GM12878 (cell line): ENCODE measurements around the gene AMBN. TPM values are rescaled to one million over a fixed set of nuclear protein-coding genes. Genes with fewer than 3 reads are reported as not detected.

Source experiments
- ATAC-seq: fragments of 200-7000 bp; cut with Tn5 transposase; 3 replicates; pipeline ENCODE4 v1.9.1; 2020; ENCODE audit warnings: mild to moderate bottlenecking, moderate library complexity
- BruUV-seq: library from RNA; stranded (reverse); fragments of 400-500 nt; replicated peaks from 2 replicates; lab custom pipeline; 2021; lab: Mats Ljungman, UMichigan
- CTCF ChIA-PET: fragments of 300-600 bp; sonication (Branson Sonifier 250); formaldehyde crosslinking; extraction: SDS; loops from one replicate; lab custom pipeline; 2021; ENCODE audit warnings: inconsistent platforms; lab: Yijun Ruan, JAX
- POLR2A ChIA-PET: fragments of 350-600 bp; formaldehyde crosslinking; extraction: SDS; loops from one replicate; lab custom pipeline; 2021; ENCODE audit warnings: inconsistent platforms; lab: Charles Lee
- RAD21 ChIA-PET: fragments of 300-600 bp; sonication (Branson Sonifier 250); formaldehyde crosslinking; loops from one replicate; lab custom pipeline; 2023; ENCODE audit warnings: antibody characterized with exemption; ENCODE audit not compliant: unreplicated experiment; lab: Charles Lee
- SMC1A ChIA-PET: fragments of 300-600 bp; sonication (Branson Sonifier 250); formaldehyde crosslinking; loops from one replicate; lab custom pipeline; 2023; ENCODE audit not compliant: unreplicated experiment, uncharacterized antibody; lab: Charles Lee
- DNase-seq: peaks from one replicate; pipeline ENCODE4 v3.0.0-alpha.2; 2011; ENCODE audit warnings: low read depth, low spot score
- FAIRE-seq: peaks from 3 replicates; lab custom pipeline; 2011; peaks lifted over from hg19 to GRCh38; lab: Jason Lieb, UNC
- H2AFZ ChIP-seq: 2 replicates; pipeline ENCODE4 v1.6.0; 2011; ENCODE audit warnings: low read depth, low read length, control low read depth; ENCODE audit not compliant: control insufficient read depth
- H3K27ac ChIP-seq: 2 replicates; pipeline ENCODE4 v1.5.1; 2011; ENCODE audit warnings: control low read depth; ENCODE audit not compliant: control insufficient read depth, insufficient read depth
- H3K27me3 ChIP-seq, 2 experiments: replicated peaks in 1 of 2; 2 replicates each; pipeline versions ENCODE4 v1.6.0 to v1.6.1; 2011; ENCODE audit warnings: low read length in 1 of 2; ENCODE audit not compliant: control insufficient read depth in 2 of 2, insufficient read depth in 2 of 2
- H3K36me3 ChIP-seq, 2 experiments: 2 replicates each; pipeline ENCODE4 v1.5.1; 2011; ENCODE audit warnings: low read length in 1 of 2; ENCODE audit not compliant: control insufficient read depth in 2 of 2, insufficient read depth in 2 of 2
- H3K4me1 ChIP-seq: 2 replicates; pipeline ENCODE4 v1.6.1; 2011; ENCODE audit warnings: mild to moderate bottlenecking, low read length, moderate library complexity, mixed read lengths; ENCODE audit not compliant: control insufficient read depth, insufficient read depth
- H3K4me2 ChIP-seq: 2 replicates; pipeline ENCODE4 v1.6.0; 2011; ENCODE audit warnings: control low read depth; ENCODE audit not compliant: control insufficient read depth, insufficient read depth
- H3K4me3 ChIP-seq: fragments of 200-600 bp; sonication (generic); 2 replicates; pipeline ENCODE4 v1.5.1; 2016
- H3K79me2 ChIP-seq: 2 replicates; pipeline ENCODE4 v1.6.0; 2011; ENCODE audit warnings: low read length; ENCODE audit not compliant: control insufficient read depth, insufficient read depth
- H3K9ac ChIP-seq: 2 replicates; pipeline ENCODE4 v1.8.0; 2011; ENCODE audit warnings: low read length, control low read depth, mixed read lengths; ENCODE audit not compliant: control insufficient read depth, insufficient read depth
- H3K9me3 ChIP-seq: replicated peaks from 3 replicates; pipeline ENCODE4 v1.5.1; 2011; ENCODE audit warnings: mild to moderate bottlenecking, low read length; ENCODE audit not compliant: control insufficient read depth, insufficient read depth
- H4K20me1 ChIP-seq: 2 replicates; pipeline ENCODE4 v1.6.0; 2011; ENCODE audit not compliant: control insufficient read depth, insufficient read depth
- BRCA1 ChIP-seq: IDR thresholded peaks from 2 replicates; pipeline ENCODE4 v1.6.1; 2011; ENCODE audit warnings: low read depth, low read length, improper control_type of control experiment
- FOS ChIP-seq: IDR thresholded peaks from 3 replicates; pipeline ENCODE4 v1.6.1; 2011; ENCODE audit warnings: borderline replicate concordance; ENCODE audit not compliant: insufficient read length; ENCODE audit errors: extremely low read depth
- SMAD5 ChIP-seq: IDR thresholded peaks from 2 replicates; pipeline ENCODE4 v1.6.1; 2016; ENCODE audit warnings: antibody characterized with exemption, low read depth
- STAT1 ChIP-seq: fragments of 450-650 bp; conservative IDR thresholded peaks from 2 replicates; pipeline ENCODE4 v1.6.1; 2014; ENCODE audit warnings: antibody characterized with exemption, mild to moderate bottlenecking
- STAT3 ChIP-seq: IDR thresholded peaks from 2 replicates; pipeline ENCODE4 v1.6.1; 2011; ENCODE audit warnings: low read depth, low read length, improper control_type of control experiment
- SUZ12 ChIP-seq: fragments of 200-600 bp; sonication (generic); IDR thresholded peaks from one replicate; pipeline ENCODE4 v1.6.1; 2018; ENCODE audit warnings: antibody characterized with exemption, mild to moderate bottlenecking; ENCODE audit not compliant: unreplicated experiment
- TCF12 ChIP-seq: IDR thresholded peaks from 2 replicates; pipeline ENCODE4 v1.6.1; 2011; ENCODE audit warnings: low read depth, mild to moderate bottlenecking, low read length
- ZNF622 ChIP-seq: fragments of 450-650 bp; IDR thresholded peaks from 2 replicates; pipeline ENCODE4 v1.6.1; 2017; ENCODE audit warnings: mild to moderate bottlenecking, inconsistent platforms
- ZSCAN29 ChIP-seq: fragments of 450-650 bp; IDR thresholded peaks from 2 replicates; pipeline ENCODE4 v1.6.1; 2017; ENCODE audit warnings: mild to moderate bottlenecking, moderate library complexity
- WGBS: methylation state at CpG from one replicate; pipeline ENCODE4 v1.1.6; 2016; ENCODE audit warnings: low lambda C conversion rate; ENCODE audit not compliant: insufficient replicate concordance, insufficient coverage; ENCODE audit errors: missing lambda C conversion rate; 5-methylcytosine and 5-hydroxymethylcytosine counted together
- in situ Hi-C: fragments of 300-500 bp; cut with MboI; formaldehyde crosslinking; loops from 9 replicates; pipeline ENCODE4 v1.14.3; 2018; ENCODE audit warnings: mixed read lengths
- intact Hi-C: fragments of 100-400 bp; cut with micrococcal nuclease; formaldehyde crosslinking; loops from one replicate; pipeline ENCODE4 v1.14.2; 2022; ENCODE audit not compliant: unreplicated experiment
- polyA plus RNA-seq, 11 experiments: library from polyadenylated mRNA; depleted of rRNA in 4 of 11; unstranded in 6 of 11; stranded (reverse) in 5 of 11; fragments of >200 nt; fragmentation: Nextera tagmentation in 4 of 11; fragmentation: Illumina TruSeq in 1 of 11; extraction: Ambion mirVana in 4 of 11; extraction: Trizol in 1 of 11; gene quantifications; 1 replicate in 1 of 11; 2 replicates in 10 of 11; pipeline versions ENCODE4 v1.2.1 to v1.2.3, GENCODE V29; 2011 to 2016; ENCODE audit warnings: inconsistent platforms in 2 of 11, missing spikeins in 2 of 11, low read depth in 1 of 11
- total RNA-seq, 4 experiments: library from RNA; depleted of rRNA in 3 of 4; stranded (reverse); fragments of >200 nt in 3 of 4; fragmentation: Illumina TruSeq in 1 of 4; extraction: Trizol in 1 of 4; gene quantifications; 2 replicates each; pipeline versions ENCODE4 v1.2.1 to v1.2.3, GENCODE V29; 2013 to 2021
- TF ChIP-seq, protein P1 (sequence below): IDR thresholded peaks from 2 replicates; pipeline ENCODE4 v1.6.1; 2012; ENCODE audit warnings: improper control_type of control experiment, low read depth, low read length; ENCODE audit not compliant: insufficient replicate concordance
- TF ChIP-seq, protein P2 (sequence below): IDR thresholded peaks from 2 replicates; pipeline ENCODE4 v1.6.1; 2012; ENCODE audit warnings: low read depth, low read length, improper control_type of control experiment
- TF ChIP-seq, protein P3 (sequence below): IDR thresholded peaks from 2 replicates; pipeline ENCODE4 v1.6.1; 2011; ENCODE audit warnings: low read depth, mild to moderate bottlenecking, low read length, moderate library complexity, borderline replicate concordance; ENCODE audit errors: extremely low read depth
- TF ChIP-seq, protein P4 (sequence below): fragments of 450-650 bp; IDR thresholded peaks from 2 replicates; pipeline ENCODE4 v1.6.1; 2016; ENCODE audit warnings: mild to moderate bottlenecking
- TF ChIP-seq, protein P5 (sequence below): IDR thresholded peaks from 2 replicates; pipeline ENCODE4 v1.6.1; 2012; ENCODE audit warnings: low read depth, low read length, improper control_type of control experiment

Gene AMBN
- total and polyA plus RNA-seq, 10 of the 15 experiments (the other 5 are each of a cell fraction or from before 2014, with no cell fraction given): 0.18 TPM; not detected in 9

DNA sequence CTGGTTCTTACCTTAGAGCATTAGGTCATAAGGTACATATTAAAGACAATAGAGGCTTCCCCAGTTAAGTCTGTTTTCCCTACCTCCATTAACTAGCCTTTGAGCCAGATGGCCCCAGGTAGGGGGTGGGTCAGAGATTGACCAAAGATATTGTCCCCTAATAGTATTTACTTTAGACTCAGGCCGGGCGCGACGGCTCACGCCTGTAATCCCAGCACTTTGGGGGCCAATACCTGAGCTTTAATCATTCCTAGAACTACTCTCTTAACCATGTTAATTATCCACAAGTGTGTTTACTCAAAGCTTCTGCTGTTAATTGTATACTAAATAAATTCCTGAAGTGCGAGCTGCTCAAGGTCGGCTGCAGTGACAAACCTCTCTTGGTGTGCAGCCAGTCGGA, 28.0 kb upstream of the AMBN start (continued):
- TF ChIP-seq, protein P1, sequence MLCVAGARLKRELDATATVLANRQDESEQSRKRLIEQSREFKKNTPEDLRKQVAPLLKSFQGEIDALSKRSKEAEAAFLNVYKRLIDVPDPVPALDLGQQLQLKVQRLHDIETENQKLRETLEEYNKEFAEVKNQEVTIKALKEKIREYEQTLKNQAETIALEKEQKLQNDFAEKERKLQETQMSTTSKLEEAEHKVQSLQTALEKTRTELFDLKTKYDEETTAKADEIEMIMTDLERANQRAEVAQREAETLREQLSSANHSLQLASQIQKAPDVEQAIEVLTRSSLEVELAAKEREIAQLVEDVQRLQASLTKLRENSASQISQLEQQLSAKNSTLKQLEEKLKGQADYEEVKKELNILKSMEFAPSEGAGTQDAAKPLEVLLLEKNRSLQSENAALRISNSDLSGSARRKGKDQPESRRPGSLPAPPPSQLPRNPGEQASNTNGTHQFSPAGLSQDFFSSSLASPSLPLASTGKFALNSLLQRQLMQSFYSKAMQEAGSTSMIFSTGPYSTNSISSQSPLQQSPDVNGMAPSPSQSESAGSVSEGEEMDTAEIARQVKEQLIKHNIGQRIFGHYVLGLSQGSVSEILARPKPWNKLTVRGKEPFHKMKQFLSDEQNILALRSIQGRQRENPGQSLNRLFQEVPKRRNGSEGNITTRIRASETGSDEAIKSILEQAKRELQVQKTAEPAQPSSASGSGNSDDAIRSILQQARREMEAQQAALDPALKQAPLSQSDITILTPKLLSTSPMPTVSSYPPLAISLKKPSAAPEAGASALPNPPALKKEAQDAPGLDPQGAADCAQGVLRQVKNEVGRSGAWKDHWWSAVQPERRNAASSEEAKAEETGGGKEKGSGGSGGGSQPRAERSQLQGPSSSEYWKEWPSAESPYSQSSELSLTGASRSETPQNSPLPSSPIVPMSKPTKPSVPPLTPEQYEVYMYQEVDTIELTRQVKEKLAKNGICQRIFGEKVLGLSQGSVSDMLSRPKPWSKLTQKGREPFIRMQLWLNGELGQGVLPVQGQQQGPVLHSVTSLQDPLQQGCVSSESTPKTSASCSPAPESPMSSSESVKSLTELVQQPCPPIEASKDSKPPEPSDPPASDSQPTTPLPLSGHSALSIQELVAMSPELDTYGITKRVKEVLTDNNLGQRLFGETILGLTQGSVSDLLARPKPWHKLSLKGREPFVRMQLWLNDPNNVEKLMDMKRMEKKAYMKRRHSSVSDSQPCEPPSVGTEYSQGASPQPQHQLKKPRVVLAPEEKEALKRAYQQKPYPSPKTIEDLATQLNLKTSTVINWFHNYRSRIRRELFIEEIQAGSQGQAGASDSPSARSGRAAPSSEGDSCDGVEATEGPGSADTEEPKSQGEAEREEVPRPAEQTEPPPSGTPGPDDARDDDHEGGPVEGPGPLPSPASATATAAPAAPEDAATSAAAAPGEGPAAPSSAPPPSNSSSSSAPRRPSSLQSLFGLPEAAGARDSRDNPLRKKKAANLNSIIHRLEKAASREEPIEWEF: no peak
- TF ChIP-seq STAT1: no peak
- no peak for TF ChIP-seq BRCA1
- TF ChIP-seq, protein P2, sequence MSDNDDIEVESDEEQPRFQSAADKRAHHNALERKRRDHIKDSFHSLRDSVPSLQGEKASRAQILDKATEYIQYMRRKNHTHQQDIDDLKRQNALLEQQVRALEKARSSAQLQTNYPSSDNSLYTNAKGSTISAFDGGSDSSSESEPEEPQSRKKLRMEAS: no peak
- TF ChIP-seq, protein P3, sequence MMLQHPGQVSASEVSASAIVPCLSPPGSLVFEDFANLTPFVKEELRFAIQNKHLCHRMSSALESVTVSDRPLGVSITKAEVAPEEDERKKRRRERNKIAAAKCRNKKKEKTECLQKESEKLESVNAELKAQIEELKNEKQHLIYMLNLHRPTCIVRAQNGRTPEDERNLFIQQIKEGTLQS: no peak

DNA sequence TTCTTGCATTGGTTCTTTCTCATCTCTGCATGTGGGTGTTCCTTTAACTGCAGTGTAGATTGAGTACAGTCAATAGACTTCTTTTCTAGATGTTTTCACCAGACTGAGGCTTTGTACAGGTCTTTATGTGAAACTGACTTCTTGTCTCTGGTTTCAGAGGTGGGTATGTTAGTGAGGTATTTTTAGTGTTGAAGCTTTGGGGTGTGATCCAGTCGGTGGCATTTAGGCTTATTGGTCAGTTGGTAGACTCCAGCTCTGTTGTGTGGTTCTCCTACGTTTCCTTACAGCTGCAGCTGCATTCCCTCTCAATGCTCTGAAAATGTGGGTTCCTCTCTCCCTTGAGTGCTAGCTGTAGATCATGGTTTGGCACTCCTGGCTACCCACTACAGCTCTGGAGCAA, 21.3 kb upstream of the AMBN start:
- DNase-seq: no peak
- ChIA-PET CTCF (no interaction called here), RAD21 (no interaction called here)
- H3K9ac ChIP-seq: no peak overlapping the region
- in situ Hi-C loops (no loop called here), intact Hi-C loops (no loop called here)
- H3K9me3 ChIP-seq: no peaks in the 10 kb centered on the region
- H3K27ac ChIP-seq: no peak overlapping the region
- no peak overlapping the region for H3K4me2 ChIP-seq
- no peaks in the 10 kb centered on the region; a peak in 1 of 4 replicates for H3K27me3 ChIP-seq
- H3K79me2 ChIP-seq: no peaks in the 10 kb centered on the region
- no peak for FAIRE-seq
- no peaks in the 10 kb centered on the region for H3K36me3 ChIP-seq
- no peaks in the 10 kb centered on the region for H3K4me1 ChIP-seq
- TF ChIP-seq STAT3 (no peak), FOS (no peak), SUZ12 (no peak), SMAD5 (no peak), TCF12 (no peak), ZNF622 (no peak), ZSCAN29 (no peak)
- TF ChIP-seq, protein P4, sequence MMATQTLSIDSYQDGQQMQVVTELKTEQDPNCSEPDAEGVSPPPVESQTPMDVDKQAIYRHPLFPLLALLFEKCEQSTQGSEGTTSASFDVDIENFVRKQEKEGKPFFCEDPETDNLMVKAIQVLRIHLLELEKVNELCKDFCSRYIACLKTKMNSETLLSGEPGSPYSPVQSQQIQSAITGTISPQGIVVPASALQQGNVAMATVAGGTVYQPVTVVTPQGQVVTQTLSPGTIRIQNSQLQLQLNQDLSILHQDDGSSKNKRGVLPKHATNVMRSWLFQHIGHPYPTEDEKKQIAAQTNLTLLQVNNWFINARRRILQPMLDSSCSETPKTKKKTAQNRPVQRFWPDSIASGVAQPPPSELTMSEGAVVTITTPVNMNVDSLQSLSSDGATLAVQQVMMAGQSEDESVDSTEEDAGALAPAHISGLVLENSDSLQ: no peak
- TF ChIP-seq, protein P5, sequence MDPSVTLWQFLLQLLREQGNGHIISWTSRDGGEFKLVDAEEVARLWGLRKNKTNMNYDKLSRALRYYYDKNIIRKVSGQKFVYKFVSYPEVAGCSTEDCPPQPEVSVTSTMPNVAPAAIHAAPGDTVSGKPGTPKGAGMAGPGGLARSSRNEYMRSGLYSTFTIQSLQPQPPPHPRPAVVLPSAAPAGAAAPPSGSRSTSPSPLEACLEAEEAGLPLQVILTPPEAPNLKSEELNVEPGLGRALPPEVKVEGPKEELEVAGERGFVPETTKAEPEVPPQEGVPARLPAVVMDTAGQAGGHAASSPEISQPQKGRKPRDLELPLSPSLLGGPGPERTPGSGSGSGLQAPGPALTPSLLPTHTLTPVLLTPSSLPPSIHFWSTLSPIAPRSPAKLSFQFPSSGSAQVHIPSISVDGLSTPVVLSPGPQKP: no peak
- TF ChIP-seq, all 136 proteins: peak for 0
- H2AFZ ChIP-seq: no peak overlapping the region
- SMC1A ChIA-PET: no interaction called here
- POLR2A ChIA-PET: no interaction called here
- H4K20me1 ChIP-seq: no peaks in the 10 kb centered on the region
- no peak for ATAC-seq
- 17% methylated on average over 2 of the region's 2 CpGs for WGBS
- no peak overlapping the region for H3K4me3 ChIP-seq
- BruUV-seq: no TSS peak
